ENCODE measurements around the gene FABP6. TPM values are rescaled to one million over a fixed set of nuclear protein-coding genes. Genes with fewer than 3 reads are reported as not detected.
"Not testable (repeated sequence)": the region's sequence is repeated elsewhere in the genome, so short reads cannot be mapped to it uniquely, and the experiment has no call there.

FABP6 gene
- polyA plus RNA-seq, 3 donors, result not detected

- DNase-seq (ENCODE audit: extremely low read depth in 1 of 11, low read depth in 9 of 11, low spot score in 4 of 11), result no peak
Observed at GRCh38 chr5:160210606-160211005, 18.7 kb upstream of the FABP6 start.

DNA sequence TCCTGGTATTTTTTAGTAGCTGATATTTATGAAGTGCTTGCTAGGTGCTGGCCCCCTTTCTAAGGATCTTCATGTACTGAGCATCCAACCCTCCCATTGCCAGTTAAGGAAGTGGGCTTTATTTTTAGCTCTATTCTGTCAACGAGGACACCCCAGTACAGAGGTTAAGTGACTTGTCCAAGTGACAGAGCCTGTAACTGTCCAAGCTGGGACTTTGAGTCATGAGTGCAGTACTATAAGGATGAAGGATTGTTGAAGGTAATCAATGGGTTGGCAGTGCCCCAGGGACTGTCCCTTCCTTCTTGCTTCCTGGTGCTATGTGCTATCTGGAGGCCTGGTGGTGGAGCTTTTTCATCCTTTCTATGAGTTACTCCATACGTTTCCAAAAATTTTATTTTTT lies 18.0 kb upstream of the FABP6 start:
- DNase-seq (ENCODE audit: extremely low read depth in 1 of 11, low read depth in 9 of 11, low spot score in 4 of 11), result no peak

DNA sequence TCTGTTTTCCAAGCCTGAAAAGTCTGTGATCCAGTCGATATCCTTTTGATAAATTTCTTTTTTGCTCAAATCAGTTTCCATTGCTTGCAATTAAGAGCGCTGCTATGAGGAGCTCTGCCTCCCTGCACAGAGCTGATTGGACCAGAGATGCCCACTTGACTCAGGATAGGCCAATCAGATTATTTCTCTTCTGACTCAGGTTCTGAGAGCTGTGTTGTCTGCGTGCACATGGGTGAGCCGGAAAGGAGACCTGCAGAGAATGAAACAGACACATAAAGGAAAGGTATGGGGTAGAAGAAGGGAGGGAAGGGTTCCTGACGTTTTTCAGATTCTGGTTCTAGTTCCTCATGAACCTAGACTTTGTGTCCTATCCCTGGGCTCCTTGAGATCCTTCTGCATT lies 15.8 kb upstream of the FABP6 start:
- no peak for DNase-seq (ENCODE audit: extremely low read depth in 1 of 11, low read depth in 9 of 11, low spot score in 4 of 11)

DNA sequence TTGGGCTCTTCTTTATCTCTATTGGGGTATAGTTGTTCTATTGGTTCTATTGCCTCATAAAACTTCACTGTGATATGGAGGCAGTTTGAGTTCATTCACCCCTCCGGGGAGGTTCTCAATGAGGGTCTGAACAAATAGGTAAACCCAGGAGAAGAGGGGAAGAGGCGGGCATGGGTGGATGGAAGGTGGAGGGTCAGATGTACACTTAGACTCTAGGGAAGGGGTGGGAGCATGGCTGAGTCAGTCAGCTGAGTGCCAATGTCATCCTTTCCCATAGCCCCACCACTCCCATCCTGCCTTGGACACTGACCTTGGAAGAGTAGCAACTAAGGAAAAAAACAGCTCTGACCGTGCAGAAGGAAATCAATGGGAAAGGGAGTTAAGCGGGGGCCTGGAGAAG lies 9.9 kb upstream of the FABP6 start:
- DNase-seq (ENCODE audit: extremely low read depth in 1 of 11, low read depth in 9 of 11, low spot score in 4 of 11), result no peak

DNA sequence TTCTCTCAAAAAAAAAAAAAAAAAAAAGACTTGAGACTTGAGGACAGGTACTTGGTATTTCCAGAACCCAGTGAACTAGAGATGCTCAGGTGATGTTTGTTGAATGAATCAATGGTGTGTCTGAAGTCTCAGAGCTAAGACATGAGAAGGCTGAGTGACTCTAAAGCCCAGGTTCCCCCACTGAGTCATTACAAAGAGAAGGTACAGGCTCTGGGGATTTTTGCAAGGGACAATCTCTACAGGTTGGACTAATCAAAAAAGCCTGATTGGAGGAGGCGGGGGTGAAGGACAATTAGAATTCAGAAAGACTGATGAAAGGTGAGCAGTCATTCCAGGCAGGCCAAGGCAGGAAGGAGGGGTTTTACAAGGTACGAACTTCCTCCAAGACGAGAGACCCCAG lies 8.2 kb upstream of the FABP6 start:
- DNase-seq (ENCODE audit: extremely low read depth in 1 of 11, low read depth in 9 of 11, low spot score in 4 of 11), result no peak

GRCh38 chr5:160227012-160227411 lies 2.3 kb upstream of the FABP6 start:
- DNase-seq (ENCODE audit: extremely low read depth in 1 of 11, low read depth in 9 of 11, low spot score in 4 of 11), result no peak

GRCh38 chr5:160230686-160231527 lies 1.6 kb downstream of the FABP6 start:
- no peak for DNase-seq (ENCODE audit: extremely low read depth in 1 of 11, low read depth in 9 of 11, low spot score in 4 of 11)

GRCh38 chr5:160231783-160232342 lies 2.6 kb downstream of the FABP6 start:
- no peak for DNase-seq (ENCODE audit: extremely low read depth in 1 of 11, low read depth in 9 of 11, low spot score in 4 of 11)

GRCh38 chr5:160233215-160233614 lies 3.9 kb downstream of the FABP6 start:
- no peak for DNase-seq (ENCODE audit: extremely low read depth in 1 of 11, low read depth in 9 of 11, low spot score in 4 of 11)

DNA sequence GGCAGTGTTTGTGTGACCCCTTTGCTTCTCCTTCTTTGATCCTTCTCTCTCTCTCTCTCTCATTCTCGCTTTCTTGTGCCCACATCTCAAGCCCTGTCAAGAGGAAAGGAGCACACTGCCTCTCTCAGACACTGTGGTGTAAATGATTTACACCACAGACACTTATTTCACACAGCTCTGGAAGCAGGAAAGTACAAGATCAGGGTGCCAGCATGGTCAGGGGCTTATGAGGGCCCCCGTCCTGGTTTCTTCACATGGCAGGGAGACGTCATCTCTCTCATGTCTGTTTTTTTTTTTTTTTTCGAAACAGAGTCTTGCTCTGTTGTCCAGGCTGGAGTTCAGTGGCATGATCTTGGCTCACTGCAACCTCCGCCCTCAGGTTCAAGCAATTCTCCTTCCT lies 6.4 kb downstream of the FABP6 start:
- no peak for DNase-seq (ENCODE audit: extremely low read depth in 1 of 11, low read depth in 9 of 11, low spot score in 4 of 11)

DNA sequence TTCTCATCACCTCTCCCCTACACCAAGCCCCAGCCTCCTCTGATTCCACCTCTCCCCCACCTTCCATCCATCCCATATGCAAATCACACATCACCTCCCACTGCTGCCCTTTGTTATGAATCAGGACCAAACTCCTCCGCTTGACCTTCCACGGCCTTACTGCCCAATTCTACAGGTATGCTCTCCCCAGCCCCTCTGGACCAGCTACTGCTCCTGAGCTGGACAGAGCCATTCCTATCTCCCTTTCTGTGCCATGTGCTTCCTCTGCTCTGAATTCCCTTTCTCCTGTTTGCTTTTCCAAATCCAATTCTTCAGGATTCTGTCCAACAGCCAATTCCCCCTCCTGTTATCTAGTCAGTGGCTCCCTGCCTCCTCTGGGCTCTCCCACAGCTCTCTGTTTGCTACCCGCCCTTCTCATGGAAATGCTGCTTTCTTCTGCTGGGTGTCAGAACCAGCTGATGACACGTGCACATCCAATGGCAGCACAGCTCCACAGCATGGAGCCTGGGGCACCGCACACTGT lies 8.3 kb downstream of the FABP6 start:
- DNase-seq (ENCODE audit: extremely low read depth in 1 of 11, low read depth in 9 of 11, low spot score in 4 of 11), result no peak

- DNase-seq (ENCODE audit: extremely low read depth in 1 of 11, low read depth in 9 of 11, low spot score in 4 of 11), result no peak
Observed at GRCh38 chr5:160240350-160240749, 11.0 kb downstream of the FABP6 start.

DNA sequence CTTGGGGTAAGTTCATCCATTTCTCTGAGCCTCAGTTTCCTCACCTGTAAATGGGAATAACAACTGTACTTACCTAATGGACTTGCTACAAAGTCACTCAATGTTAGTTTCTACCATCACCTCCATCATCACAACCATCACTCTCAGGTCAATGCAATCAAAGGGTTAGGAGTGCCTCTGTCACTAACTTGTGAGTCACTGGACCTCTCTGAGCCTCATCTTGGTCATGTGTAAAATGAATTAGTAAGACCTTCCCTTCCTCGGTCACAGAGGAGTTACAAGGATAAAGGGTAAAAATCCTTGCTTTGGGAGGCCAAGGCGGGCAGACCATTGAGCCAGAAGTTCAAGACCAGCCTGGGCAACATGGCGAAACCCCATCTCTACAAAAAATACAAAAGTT lies 12.8 kb downstream of the FABP6 start:
- no peak for DNase-seq (ENCODE audit: extremely low read depth in 1 of 11, low read depth in 9 of 11, low spot score in 4 of 11)

- DNase-seq (ENCODE audit: extremely low read depth in 1 of 11, low read depth in 9 of 11, low spot score in 4 of 11), result no peak
Observed at GRCh38 chr5:160245506-160246086, 16.3 kb downstream of the FABP6 start.

DNA sequence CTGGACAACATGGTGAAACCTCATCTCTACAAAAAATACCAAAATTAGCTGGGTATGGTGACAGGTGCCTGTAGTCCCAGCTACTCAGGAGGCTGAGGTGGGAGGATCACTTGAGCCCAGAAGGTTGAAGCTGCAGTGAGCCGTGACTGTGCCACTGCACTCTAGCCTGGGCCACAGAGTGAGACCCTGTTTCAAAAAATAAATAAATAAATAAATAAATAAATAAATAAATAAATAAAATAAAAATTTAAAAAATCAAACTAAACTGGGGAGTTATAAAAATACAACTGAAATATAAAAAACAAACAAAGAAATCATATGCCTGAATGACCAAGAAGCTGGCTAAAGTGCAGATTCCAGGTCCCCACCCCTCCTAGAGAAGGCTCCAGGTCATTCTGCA lies 20.3 kb downstream of the FABP6 start:
- not testable (repeated sequence) for DNase-seq (ENCODE audit: extremely low read depth in 1 of 11, low read depth in 9 of 11, low spot score in 4 of 11)

DNA sequence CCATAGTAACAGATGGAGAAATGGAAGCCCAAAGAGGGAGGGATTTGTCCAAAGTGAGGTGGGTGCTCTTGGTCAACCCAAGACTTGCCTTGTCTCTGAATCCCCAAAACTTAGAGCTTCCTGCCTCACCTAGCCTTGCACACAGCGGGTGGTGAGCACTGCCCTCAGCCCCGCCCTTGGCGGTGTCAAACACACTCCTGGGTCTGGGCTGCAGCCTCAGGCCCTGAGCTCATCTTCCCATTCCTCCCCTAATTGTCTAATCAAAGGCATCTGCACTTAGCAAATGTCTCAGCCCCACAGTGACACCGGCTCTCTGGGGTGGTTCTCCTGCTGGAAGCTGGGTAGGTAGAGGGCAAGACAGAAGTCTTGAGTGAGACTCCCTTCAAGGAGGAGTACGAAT lies 20.9 kb downstream of the FABP6 start:
- DNase-seq (ENCODE audit: extremely low read depth in 1 of 11, low read depth in 9 of 11, low spot score in 4 of 11), result no peak

GRCh38 chr5:160250826-160251225 lies 21.5 kb downstream of the FABP6 start:
- no peak for DNase-seq (ENCODE audit: extremely low read depth in 1 of 11, low read depth in 9 of 11, low spot score in 4 of 11)

DNA sequence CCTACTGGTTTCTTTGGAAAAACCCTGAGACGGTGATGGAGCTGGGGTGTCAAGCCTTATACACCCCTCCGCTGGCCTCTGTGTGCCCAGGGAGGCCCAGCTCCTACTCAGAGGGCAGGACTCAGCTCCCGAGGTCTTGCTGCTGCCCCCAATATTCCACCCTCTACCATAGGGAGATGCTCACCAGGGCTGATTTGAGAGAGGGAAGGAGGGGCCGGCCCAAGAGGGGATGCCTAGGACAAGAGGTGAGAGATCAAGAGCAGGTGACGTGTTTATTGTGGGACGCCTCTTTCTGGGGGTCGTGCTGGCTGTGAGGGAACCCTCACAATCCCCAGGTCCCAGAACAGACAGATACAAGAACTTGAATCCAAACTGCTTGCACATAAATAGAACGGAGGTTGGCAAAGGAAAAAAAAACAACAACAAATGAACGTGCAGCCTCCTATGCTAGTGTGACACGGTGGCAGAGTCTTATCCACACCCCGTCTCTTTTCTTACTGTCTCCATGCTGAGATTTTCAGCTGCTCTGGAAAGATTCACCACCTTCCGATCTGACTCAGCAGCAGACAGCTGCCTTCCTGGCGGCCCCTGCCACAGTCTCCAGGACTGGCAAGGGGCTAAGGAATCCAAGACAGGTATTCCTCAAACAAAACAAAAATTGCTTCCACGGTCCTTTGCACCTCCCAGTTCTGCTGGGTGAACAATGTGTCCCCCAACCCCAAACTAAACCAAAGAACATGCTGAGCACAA lies 22.3 kb downstream of the FABP6 start:
- no peak for DNase-seq (ENCODE audit: extremely low read depth in 1 of 11, low read depth in 9 of 11, low spot score in 4 of 11)

- no peak for DNase-seq (ENCODE audit: extremely low read depth in 1 of 11, low read depth in 9 of 11, low spot score in 4 of 11)
Observed at GRCh38 chr5:160252916-160253315, 23.6 kb downstream of the FABP6 start.

- DNase-seq (ENCODE audit: extremely low read depth in 1 of 11, low read depth in 9 of 11, low spot score in 4 of 11), result no peak
Observed at GRCh38 chr5:160253441-160253840, 24.1 kb downstream of the FABP6 start.

All from renal cortex interstitium (tissue), 11 donors.